HCT116 (cell line): ENCODE data around the gene ERC2. TPM values are rescaled to one million over a fixed set of nuclear protein-coding genes. Genes with fewer than 3 reads are reported as not detected.

ENCODE experiments used
- ATAC-seq: fragments of 200-7000 bp; cut with Tn5 transposase; 2 replicates; pipeline ENCODE4 v1.9.1; 2020; ENCODE audit warnings: mild to moderate bottlenecking, moderate library complexity
- BruUV-seq: library from RNA; stranded (reverse); fragments of 400-500 nt; replicated peaks from 2 replicates; lab custom pipeline; 2021; lab: Mats Ljungman, UMichigan
- CTCF ChIA-PET: fragments of 300-600 bp; sonication (Branson Sonifier 250); formaldehyde crosslinking; loops from one replicate; lab custom pipeline; 2021; ENCODE audit warnings: antibody characterized with exemption; lab: Charles Lee
- POLR2A ChIA-PET: fragments of 300-600, 350-600 bp; sonication (Branson Sonifier 250); formaldehyde crosslinking; loops from one replicate; lab custom pipeline; 2021; ENCODE audit warnings: antibody characterized with exemption; lab: Charles Lee
- RAD21 ChIA-PET, 2 experiments: fragments of 300-600 bp; sonication (Branson Sonifier 250); formaldehyde crosslinking; loops; one replicate each; lab custom pipeline; 2023; ENCODE audit warnings: low total read pairs in 2 of 2; ENCODE audit not compliant: uncharacterized antibody in 2 of 2, unreplicated experiment in 2 of 2, low non-redundant PET in 1 of 2; lab: Charles Lee
- DNase-seq: peaks from one replicate; pipeline ENCODE4 v3.0.0-alpha.2; 2010; ENCODE audit warnings: low read depth, low spot score
- H2AFZ ChIP-seq: fragments of 200-600 bp; shearing (Covaris generic), sonication (generic); 2 replicates; pipeline ENCODE4 v1.6.1; 2017; ENCODE audit warnings: low read depth, mixed run types, mixed read lengths, antibody characterized with exemption, low read length; ENCODE audit not compliant: poor library complexity, severe bottlenecking
- H3K27ac ChIP-seq: 2 replicates; pipeline ENCODE4 v1.5.1; 2012; ENCODE audit warnings: low read depth, low read length
- H3K27me3 ChIP-seq: fragments of 200-600 bp; sonication (generic); 2 replicates; pipeline ENCODE4 v1.6.1; 2016; ENCODE audit warnings: mixed run types, low read length, mixed read lengths; ENCODE audit not compliant: insufficient read depth
- H3K36me3 ChIP-seq, 2 experiments: fragments of 200-500 bp in 1 of 2; fragments of 200-600 bp in 1 of 2; sonication (Bioruptor generic) in 1 of 2; sonication (generic) in 1 of 2; 2 replicates each; pipeline versions ENCODE4 v1.5.1 to v1.6.1; 2014 to 2016; ENCODE audit warnings: low read length in 2 of 2, inconsistent platforms in 1 of 2, mixed read lengths in 1 of 2, mixed run types in 1 of 2; ENCODE audit not compliant: insufficient read depth in 2 of 2, control insufficient read depth in 1 of 2
- H3K4me1 ChIP-seq, 2 experiments: fragments of 200-600 bp in 1 of 2; sonication (generic) in 1 of 2; 2 replicates each; pipeline versions ENCODE4 v1.5.1 to v1.6.1; 2012 to 2017; ENCODE audit warnings: low read length in 2 of 2, inconsistent platforms in 1 of 2, mild to moderate bottlenecking in 1 of 2, mixed read lengths in 1 of 2, mixed run types in 1 of 2, moderate library complexity in 1 of 2; ENCODE audit not compliant: insufficient read depth in 2 of 2, control insufficient read depth in 1 of 2
- H3K4me2 ChIP-seq: fragments of 200-600 bp; sonication (generic); 2 replicates; pipeline ENCODE4 v1.6.1; 2017; ENCODE audit warnings: mixed run types, low read length, mixed read lengths
- H3K4me3 ChIP-seq, 2 experiments: fragments of 200-600 bp in 1 of 2; sonication (generic) in 1 of 2; replicated peaks in 1 of 2; 2 replicates each; pipeline ENCODE4 v1.5.1; 2011 to 2016; ENCODE audit warnings: low read length in 2 of 2, control low read depth in 1 of 2, low read depth in 1 of 2, mild to moderate bottlenecking in 1 of 2, mixed read lengths in 1 of 2, mixed run types in 1 of 2
- H3K79me2 ChIP-seq: fragments of 200-600 bp; sonication (generic); 2 replicates; pipeline ENCODE4 v1.6.1; 2017; ENCODE audit warnings: mild to moderate bottlenecking, mixed run types, low read length, moderate library complexity, mixed read lengths; ENCODE audit not compliant: insufficient read depth
- H3K9ac ChIP-seq: fragments of 200-600 bp; sonication (generic); 2 replicates; pipeline ENCODE4 v1.6.1; 2016; ENCODE audit warnings: low read length, mixed read lengths
- H3K9me2 ChIP-seq: fragments of 200-600 bp; sonication (generic), shearing (Covaris generic); 2 replicates; pipeline ENCODE4 v1.6.1; 2017; ENCODE audit warnings: mixed run types, mild to moderate bottlenecking, moderate library complexity; ENCODE audit not compliant: insufficient read depth
- H3K9me3 ChIP-seq, 2 experiments: fragments of 200-500 bp in 1 of 2; fragments of 200-600 bp in 1 of 2; sonication (Bioruptor generic) in 1 of 2; sonication (generic) in 1 of 2; 2 replicates each; pipeline ENCODE4 v1.6.1; 2014 to 2017; ENCODE audit warnings: low read length in 2 of 2, mixed read lengths in 2 of 2, inconsistent platforms in 1 of 2, low read depth in 1 of 2, mild to moderate bottlenecking in 1 of 2, mixed run types in 1 of 2, moderate library complexity in 1 of 2; ENCODE audit not compliant: control insufficient read depth in 1 of 2, insufficient read depth in 1 of 2
- H4K20me1 ChIP-seq: fragments of 200-600 bp; sonication (generic), shearing (Covaris generic); 2 replicates; pipeline ENCODE4 v1.6.1; 2017; ENCODE audit warnings: mixed run types, mild to moderate bottlenecking, moderate library complexity; ENCODE audit not compliant: insufficient read depth
- CBX3 ChIP-seq: IDR thresholded peaks from 2 replicates; pipeline ENCODE4 v1.6.1; 2012; ENCODE audit warnings: low read depth
- CEBPB ChIP-seq: IDR thresholded peaks from 2 replicates; pipeline ENCODE4 v1.6.1; 2012; ENCODE audit warnings: low read depth
- CTCF ChIP-seq, 3 experiments: fragments of 200-600 bp in 1 of 3; sonication (generic) in 1 of 3; IDR thresholded peaks in 2 of 3; conservative IDR thresholded peaks in 1 of 3; 2 replicates each; pipeline ENCODE4 v1.5.1; 2012 to 2017; ENCODE audit warnings: low read depth in 2 of 3, low read length in 2 of 3, antibody characterized with exemption in 1 of 3, borderline replicate concordance in 1 of 3, control low read depth in 1 of 3, mild to moderate bottlenecking in 1 of 3, mixed read lengths in 1 of 3, mixed run types in 1 of 3, moderate library complexity in 1 of 3; ENCODE audit not compliant: insufficient read depth in 1 of 3
- EGR1 ChIP-seq: IDR thresholded peaks from 2 replicates; pipeline ENCODE4 v1.6.1; 2012; ENCODE audit warnings: low read depth
- ELF1 ChIP-seq: IDR thresholded peaks from 2 replicates; pipeline ENCODE4 v1.6.1; 2012; ENCODE audit warnings: low read depth, borderline replicate concordance
- EZH2phosphoT487 ChIP-seq: fragments of 200-600 bp; IDR thresholded peaks from 2 replicates; pipeline ENCODE4 v1.6.1; 2018; ENCODE audit warnings: antibody characterized with exemption, borderline replicate concordance
- FOSL1 ChIP-seq: IDR thresholded peaks from 2 replicates; pipeline ENCODE4 v1.6.1; 2012; ENCODE audit warnings: low read depth
- JUND ChIP-seq: IDR thresholded peaks from 2 replicates; pipeline ENCODE4 v1.6.1; 2012
- MAX ChIP-seq: IDR thresholded peaks from 2 replicates; pipeline ENCODE4 v1.6.1; 2012
- REST ChIP-seq: IDR thresholded peaks from 2 replicates; pipeline ENCODE4 v1.6.1; 2012; ENCODE audit warnings: low read depth
- SP1 ChIP-seq: IDR thresholded peaks from 2 replicates; pipeline ENCODE4 v1.6.1; 2012; ENCODE audit warnings: low read depth
- SRF ChIP-seq: IDR thresholded peaks from 2 replicates; pipeline ENCODE4 v1.6.1; 2012; ENCODE audit warnings: low read depth
- ZNF274 ChIP-seq: fragments of 200-500 bp; sonication (Bioruptor generic); IDR thresholded peaks from 2 replicates; pipeline ENCODE4 v1.6.1; 2014; ENCODE audit warnings: mild to moderate bottlenecking, low read depth, low read length, inconsistent platforms
- intact Hi-C: fragments of 100-400 bp; cut with micrococcal nuclease; formaldehyde crosslinking; loops from 2 replicates; pipeline ENCODE4 v1.10.0; 2022
- total RNA-seq: library from RNA; stranded (reverse); gene quantifications from one replicate; pipeline ENCODE4 v1.2.1, GENCODE V29; 2021; ENCODE audit not compliant: unreplicated experiment

Gene ERC2
- total RNA-seq, 1 experiment from 2014 or later, result not detected

- ChIA-PET POLR2A (no interaction called here), CTCF (no interaction called here), RAD21 (no interaction called here)
- Histone ChIP-seq H3K4me2 (no peak overlapping the region), H3K27ac (no peak overlapping the region), H3K36me3 (no peaks in the 10 kb centered on the region), H3K9ac (no peak overlapping the region), H2AFZ (no peak overlapping the region), H3K4me1 (no peaks in the 10 kb centered on the region), H4K20me1 (no peaks in the 10 kb centered on the region), H3K9me3 (no peaks in the 10 kb centered on the region), H3K27me3 (peaks cover 5% of the 10 kb centered on the region; the same call in 1 of the 2 replicates), H3K4me3 (no peak overlapping the region), H3K79me2 (no peaks in the 10 kb centered on the region), H3K9me2 (no peaks in the 10 kb centered on the region)
- no TSS peak for BruUV-seq
- ATAC-seq, result no peak
- TF ChIP-seq CEBPB, result no peak
- TF ChIP-seq SRF, result no peak
- no peak for TF ChIP-seq REST
- no peak for TF ChIP-seq MAX
- TF ChIP-seq EZH2phosphoT487, result no peak
- no peak for TF ChIP-seq CTCF (IDR thresholded peaks at IDR 0.05 in 2 of 3, conservative IDR thresholded peaks at IDR 0.05 in 1 of 3; ENCODE audit: borderline replicate concordance in 1 of 3, insufficient read depth in 1 of 3, low read depth in 2 of 3, low read length in 2 of 3)
- no peak for TF ChIP-seq FOSL1
- TF ChIP-seq SP1, result no peak
- no peak for TF ChIP-seq CBX3
- no peak for TF ChIP-seq ZNF274
- no peak for TF ChIP-seq EGR1
- TF ChIP-seq JUND, result no peak
- TF ChIP-seq ELF1, result no peak
- DNase-seq, result no peak
- intact Hi-C loops, result loop anchor here (5.0 kb wide), 1 partner anchor 1422 kb away; no protein-coding TSS in a partner anchor
Observed at GRCh38 chr3:56253941-56254665, 214.2 kb downstream of the ERC2 start.
